Renal pelvis (tissue), 12 donors: Measurements from ENCODE around the gene SFI1. TPM values are rescaled to one million over a fixed set of nuclear protein-coding genes. Genes with fewer than 3 reads are reported as not detected.
A peak's percentile ranks its signal among the peaks of the same experiment; 100 is the strongest.
"Not testable (repeated sequence)": the region's sequence is repeated elsewhere in the genome, so short reads cannot be mapped to it uniquely, and the experiment has no call there.

ENCODE experiments used
- DNase-seq: peaks from one replicate; pipeline ENCODE4 v3.0.0-alpha.2; 2013
- long read RNA-seq, 16 experiments: transcript quantifications; one replicate each; lab custom pipeline, GENCODE V29; 2026
- polyA plus RNA-seq, 3 donors: library from polyadenylated mRNA; unstranded; fragments of 120-200 nt; gene quantifications; one replicate each; pipeline ENCODE4 v1.2.1, GENCODE V29; 2013; ENCODE audit not compliant: insufficient read length in 3 of 3

The SFI1 gene, protein sequence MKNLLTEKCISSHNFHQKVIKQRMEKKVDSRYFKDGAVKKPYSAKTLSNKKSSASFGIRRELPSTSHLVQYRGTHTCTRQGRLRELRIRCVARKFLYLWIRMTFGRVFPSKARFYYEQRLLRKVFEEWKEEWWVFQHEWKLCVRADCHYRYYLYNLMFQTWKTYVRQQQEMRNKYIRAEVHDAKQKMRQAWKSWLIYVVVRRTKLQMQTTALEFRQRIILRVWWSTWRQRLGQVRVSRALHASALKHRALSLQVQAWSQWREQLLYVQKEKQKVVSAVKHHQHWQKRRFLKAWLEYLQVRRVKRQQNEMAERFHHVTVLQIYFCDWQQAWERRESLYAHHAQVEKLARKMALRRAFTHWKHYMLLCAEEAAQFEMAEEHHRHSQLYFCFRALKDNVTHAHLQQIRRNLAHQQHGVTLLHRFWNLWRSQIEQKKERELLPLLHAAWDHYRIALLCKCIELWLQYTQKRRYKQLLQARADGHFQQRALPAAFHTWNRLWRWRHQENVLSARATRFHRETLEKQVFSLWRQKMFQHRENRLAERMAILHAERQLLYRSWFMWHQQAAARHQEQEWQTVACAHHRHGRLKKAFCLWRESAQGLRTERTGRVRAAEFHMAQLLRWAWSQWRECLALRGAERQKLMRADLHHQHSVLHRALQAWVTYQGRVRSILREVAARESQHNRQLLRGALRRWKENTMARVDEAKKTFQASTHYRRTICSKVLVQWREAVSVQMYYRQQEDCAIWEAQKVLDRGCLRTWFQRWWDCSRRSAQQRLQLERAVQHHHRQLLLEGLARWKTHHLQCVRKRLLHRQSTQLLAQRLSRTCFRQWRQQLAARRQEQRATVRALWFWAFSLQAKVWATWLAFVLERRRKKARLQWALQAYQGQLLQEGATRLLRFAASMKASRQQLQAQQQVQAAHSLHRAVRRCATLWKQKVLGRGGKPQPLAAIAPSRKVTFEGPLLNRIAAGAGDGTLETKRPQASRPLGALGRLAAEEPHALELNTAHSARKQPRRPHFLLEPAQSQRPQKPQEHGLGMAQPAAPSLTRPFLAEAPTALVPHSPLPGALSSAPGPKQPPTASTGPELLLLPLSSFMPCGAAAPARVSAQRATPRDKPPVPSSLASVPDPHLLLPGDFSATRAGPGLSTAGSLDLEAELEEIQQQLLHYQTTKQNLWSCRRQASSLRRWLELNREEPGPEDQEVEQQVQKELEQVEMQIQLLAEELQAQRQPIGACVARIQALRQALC
- 10 to 100 TPM; 20.8 to 38.5 (median 35.1) TPM for polyA plus RNA-seq
- long read RNA-seq, donor 1, full-length matches to known transcripts: 1 of 61 reads
- long read RNA-seq, donor 1, partial matches to known transcripts: 60 of 61 reads
- long read RNA-seq, donor 1, other reads (novel, unspliced or antisense): 0 of 61 reads
- long read RNA-seq, donor 2: 0 reads
- long read RNA-seq, donor 3, partial matches to known transcripts: 49 of 52 reads
- long read RNA-seq, donor 3, other reads (novel, unspliced or antisense): 0 of 52 reads
- long read RNA-seq, donor 4, partial matches to known transcripts: 46 of 50 reads
- long read RNA-seq, donor 4, other reads (novel, unspliced or antisense): 0 of 50 reads
- long read RNA-seq, donor 5, partial matches to known transcripts: 19 of 19 reads
- long read RNA-seq, donor 5, other reads (novel, unspliced or antisense): 0 of 19 reads
- long read RNA-seq, donor 6, partial matches to known transcripts: 45 of 48 reads
- long read RNA-seq, donor 6, other reads (novel, unspliced or antisense): 0 of 48 reads
- long read RNA-seq, donor 7, partial matches to known transcripts: 0 of 1 reads
- long read RNA-seq, donor 7, other reads (novel, unspliced or antisense): 0 of 1 reads
- long read RNA-seq, donor 8, partial matches to known transcripts: 0 of 1 reads
- long read RNA-seq, donor 8, other reads (novel, unspliced or antisense): 0 of 1 reads
- long read RNA-seq, donor 9, partial matches to known transcripts: 0 of 1 reads
- long read RNA-seq, donor 9, other reads (novel, unspliced or antisense): 0 of 1 reads
- long read RNA-seq, donor 10, partial matches to known transcripts: 0 of 3 reads
- long read RNA-seq, donor 10, other reads (novel, unspliced or antisense): 0 of 3 reads
- long read RNA-seq, donor 11: 0 reads
- long read RNA-seq, donor 12, full-length matches to known transcripts: 7 of 7 reads
- long read RNA-seq, donor 12, partial matches to known transcripts: 0 of 7 reads
- long read RNA-seq, donor 12, other reads (novel, unspliced or antisense): 0 of 7 reads
- long read RNA-seq, donor 13, full-length matches to known transcripts: 4 of 4 reads
- long read RNA-seq, donor 13, partial matches to known transcripts: 0 of 4 reads
- long read RNA-seq, donor 13, other reads (novel, unspliced or antisense): 0 of 4 reads
- long read RNA-seq, donor 14, partial matches to known transcripts: 83 of 94 reads
- long read RNA-seq, donor 14, other reads (novel, unspliced or antisense): 8 of 94 reads
- long read RNA-seq, donor 15, partial matches to known transcripts: 5 of 21 reads
- long read RNA-seq, donor 15, other reads (novel, unspliced or antisense): 10 of 21 reads
- long read RNA-seq, donor 16, full-length matches to known transcripts: 3 of 71 reads
- long read RNA-seq, donor 16, partial matches to known transcripts: 68 of 71 reads
- long read RNA-seq, donor 16, other reads (novel, unspliced or antisense): 0 of 71 reads

GRCh38 chr22:31496007-31496734, at the start of gene SFI1:
SFI1 (plus strand) TSS chr22:31496536; CDS start chr22:31508285, 11,749 bp downstream.
- DNase-seq: peak; percentile 90

DNA sequence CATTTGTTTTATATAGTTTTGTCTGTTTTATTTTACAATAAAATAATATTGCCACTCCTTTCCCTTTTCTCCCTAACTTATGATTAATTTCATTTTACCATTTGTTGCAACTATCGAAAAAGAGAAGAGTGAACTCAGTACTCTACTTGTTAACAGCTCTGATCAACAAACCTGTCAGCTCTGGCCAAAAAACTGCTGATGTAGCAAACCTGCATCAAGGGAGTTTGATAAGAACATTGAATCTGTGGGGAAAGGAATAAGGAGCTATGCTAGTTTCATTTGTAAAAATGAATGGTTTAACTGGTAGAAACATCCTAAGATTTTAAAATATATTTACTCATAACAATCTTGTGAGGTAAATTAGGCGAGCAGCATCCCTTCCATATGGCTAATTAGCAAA, 49.6 kb upstream of the SFI1 start:
- no peak for DNase-seq

DNA sequence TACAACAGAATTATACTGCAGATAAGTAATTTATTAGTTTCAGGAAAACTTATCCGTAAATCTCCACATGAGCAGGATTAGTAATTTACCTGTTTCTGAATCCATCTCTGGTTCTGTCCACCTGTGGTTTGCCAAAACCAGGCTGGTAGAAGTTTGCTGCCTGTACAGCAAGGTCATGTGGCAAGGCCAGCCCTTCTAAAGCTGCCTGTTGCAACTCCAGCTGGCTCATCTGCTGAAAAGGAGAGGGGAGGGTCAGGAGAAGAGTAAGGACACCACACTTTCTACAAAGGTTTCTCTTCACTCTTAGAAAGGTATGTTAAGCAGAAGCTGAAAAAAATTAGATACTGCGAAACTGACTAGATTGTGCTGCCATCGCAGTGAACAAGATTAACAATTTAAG, 49.0 kb upstream of the SFI1 start:
- no peak for DNase-seq

GRCh38 chr22:31448382-31448781, 48.0 kb upstream of the SFI1 start:
- DNase-seq: no peak

- DNase-seq: no peak
These were observed 46.8 kb upstream of the SFI1 start for GRCh38 chr22:31449506-31449905.

- peak; percentile 9 for DNase-seq
These were observed 44.4 kb upstream of the SFI1 start for GRCh38 chr22:31451709-31452571.

DNA sequence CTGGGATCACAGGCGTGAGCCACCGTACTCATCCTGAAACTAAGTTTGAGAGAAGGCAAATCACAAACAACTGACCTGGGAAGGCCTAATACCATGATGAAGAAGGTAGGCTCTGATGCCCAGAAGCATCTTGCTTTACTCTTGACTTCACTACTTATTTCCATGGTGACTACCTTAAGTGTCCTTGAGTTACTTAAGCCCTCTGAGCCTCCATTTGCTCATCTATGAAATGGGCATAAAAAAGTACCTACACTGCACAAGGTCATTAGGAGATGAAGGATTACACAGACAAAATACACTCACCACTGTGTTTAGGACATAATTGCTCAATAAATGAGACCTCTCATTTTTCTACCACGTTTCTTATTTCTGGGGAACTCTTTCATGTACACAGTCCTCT, 34.6 kb upstream of the SFI1 start:
- no peak for DNase-seq

DNA sequence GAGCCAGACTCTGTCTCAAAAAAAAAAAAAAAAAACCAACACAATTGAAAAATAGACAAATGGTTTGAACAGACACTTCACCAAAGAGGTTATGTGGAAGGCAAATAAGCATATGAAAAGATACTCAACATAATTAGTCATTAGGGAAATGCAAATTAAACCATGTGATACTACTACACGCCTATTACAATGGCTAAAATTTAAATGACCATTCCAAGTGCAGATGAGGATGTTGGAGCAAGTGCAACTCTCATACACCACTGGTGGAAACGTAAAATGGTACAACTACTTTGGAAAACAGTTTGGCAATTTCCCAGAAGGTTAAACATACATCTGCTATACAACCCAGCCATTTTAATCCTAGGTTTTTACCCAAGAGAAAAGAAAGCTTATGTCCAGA, 31.0 kb upstream of the SFI1 start:
- no peak for DNase-seq

DNA sequence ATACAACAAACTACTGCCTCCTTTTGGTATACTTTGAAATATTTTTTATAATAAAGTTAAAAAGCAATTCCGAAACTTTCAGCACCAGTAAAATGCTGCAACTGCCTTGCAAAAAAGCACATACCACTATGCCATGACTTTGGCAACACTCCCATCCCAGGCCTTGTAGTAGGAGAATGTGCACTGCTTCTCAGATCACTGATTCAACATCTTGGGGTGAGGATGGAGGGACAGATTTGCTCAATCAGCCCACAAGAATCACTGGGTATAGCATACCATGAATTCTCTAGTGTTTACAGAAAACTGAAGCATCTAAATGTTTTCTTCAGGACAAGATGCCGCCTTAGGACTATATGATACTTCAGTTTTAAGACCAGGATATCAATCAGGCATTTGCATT, 21.6 kb upstream of the SFI1 start:
- no peak for DNase-seq

DNA sequence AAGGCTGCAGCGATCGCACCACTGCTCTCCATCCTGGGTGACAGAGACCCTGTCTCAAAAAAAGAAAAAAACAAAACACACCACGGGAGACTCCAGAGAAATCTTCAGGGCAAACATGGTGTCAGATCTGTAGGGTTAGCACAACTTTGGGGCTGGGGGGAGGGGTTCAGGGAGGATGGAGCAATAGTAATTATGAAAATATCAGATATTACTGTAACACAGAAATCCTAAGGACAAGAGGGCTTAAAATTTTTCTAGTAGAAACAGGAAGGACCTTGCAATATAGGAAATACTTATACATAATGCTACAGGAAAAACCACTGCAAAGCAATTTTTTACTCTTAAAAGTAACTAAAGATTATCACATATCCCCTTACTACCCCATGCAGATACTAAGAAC, 20.5 kb upstream of the SFI1 start:
- no peak for DNase-seq

DNA sequence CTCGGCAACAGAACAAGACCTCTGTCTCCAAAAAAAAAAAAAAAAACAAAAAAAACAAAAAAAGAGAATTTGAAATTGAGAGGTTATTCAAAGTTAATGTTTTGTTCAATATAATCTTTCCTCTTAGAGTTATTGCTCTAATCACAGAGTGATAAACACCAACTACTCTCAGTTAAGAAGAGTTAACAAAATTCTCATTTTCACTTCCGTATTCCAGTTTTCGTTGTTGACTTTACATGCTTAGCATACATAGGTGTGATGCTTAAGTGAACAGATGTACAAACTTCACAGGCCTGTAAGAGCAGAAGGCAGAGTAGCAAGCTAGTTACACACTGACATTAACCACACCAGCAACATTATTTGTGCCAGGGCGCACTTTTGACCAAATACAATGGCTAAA, 19.0 kb upstream of the SFI1 start:
- DNase-seq: no peak

GRCh38 chr22:31481129-31481528, 15.2 kb upstream of the SFI1 start:
- no peak for DNase-seq

DNA sequence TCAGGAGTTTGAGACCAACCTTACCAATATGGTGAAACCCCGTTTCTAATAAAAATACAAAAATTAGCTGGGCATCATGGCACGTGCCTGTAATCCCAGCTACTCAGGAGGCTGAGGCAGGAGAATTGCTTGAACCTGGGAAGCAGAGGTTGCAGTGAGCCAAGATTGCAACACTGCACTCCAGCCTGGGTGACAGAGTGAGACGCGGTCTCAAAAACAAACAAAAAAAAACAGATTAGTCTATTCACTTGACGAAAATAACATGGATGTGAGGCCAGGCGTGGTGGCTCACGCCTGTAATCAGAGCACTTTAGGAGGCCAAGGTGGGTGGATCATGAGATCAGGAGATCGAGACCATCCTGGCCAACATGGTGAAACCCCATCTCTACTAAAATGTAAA, 13.9 kb upstream of the SFI1 start:
- not testable (repeated sequence) for DNase-seq

DNA sequence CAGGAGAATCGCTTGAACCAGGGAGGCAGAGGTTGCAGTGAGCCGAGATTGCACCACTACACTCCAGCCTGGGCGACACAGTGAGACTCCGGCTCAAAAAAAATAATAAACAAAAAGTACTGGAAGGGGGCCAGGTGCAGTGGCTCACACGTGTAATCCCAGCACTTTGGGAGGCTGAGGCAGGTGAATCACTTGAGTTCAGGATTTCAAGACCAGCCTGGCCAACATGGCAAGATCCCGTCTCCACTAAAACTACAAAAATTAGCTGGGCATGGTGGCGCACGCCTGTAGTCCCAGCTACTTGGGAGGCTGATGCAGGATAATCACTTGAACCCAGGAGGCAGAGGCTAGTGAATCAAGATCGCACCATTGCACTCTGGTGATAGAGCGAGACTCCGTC, 10.0 kb upstream of the SFI1 start:
- DNase-seq: not testable (repeated sequence)

GRCh38 chr22:31486951-31487350, 9.4 kb upstream of the SFI1 start:
- DNase-seq: no peak

- DNase-seq: no peak
These were observed 7.9 kb upstream of the SFI1 start for GRCh38 chr22:31488346-31488883.
